HG03025 (cell line): ENCODE results near the gene NPRL2.

Experiments used
- ATAC-seq: cut with Tn5 transposase; IDR thresholded peaks from one replicate; pipeline ENCODE4 v1.9.1; 2021; ENCODE audit warnings: mild to moderate bottlenecking, moderate library complexity; ENCODE audit not compliant: unreplicated experiment, low FRiP score

Gene NPRL2

DNA sequence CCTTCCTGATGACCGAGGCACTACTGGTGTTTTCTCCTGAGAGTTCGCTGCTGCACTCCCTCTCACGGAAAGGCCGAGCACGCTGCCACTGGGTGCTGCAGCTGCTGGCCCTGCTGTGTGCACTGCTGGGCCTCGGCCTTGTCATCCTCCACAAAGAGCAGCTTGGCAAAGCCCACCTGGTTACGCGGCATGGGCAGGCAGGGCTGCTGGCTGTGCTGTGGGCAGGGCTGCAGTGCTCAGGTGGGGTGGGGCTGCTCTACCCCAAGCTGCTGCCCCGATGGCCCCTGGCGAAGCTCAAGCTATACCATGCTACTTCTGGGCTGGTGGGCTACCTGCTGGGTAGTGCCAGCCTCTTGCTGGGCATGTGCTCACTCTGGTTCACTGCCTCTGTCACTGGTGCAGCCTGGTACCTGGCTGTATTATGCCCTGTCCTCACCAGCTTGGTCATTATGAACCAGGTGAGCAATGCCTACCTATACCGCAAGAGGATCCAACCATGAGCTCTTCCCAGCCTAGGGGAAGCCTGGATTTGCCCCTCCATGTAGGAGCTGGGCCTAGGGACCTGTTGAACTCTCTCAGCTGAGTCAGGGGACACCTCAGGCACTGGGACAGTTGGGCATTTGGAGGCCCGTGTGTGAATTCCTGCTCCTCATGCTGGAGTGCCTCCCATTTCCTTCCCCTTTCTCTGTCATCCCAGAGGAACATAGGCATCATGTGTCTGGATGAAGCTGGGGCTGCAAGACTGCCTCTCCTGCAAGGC is 2.9 kb upstream of the NPRL2 start:
- no peak for ATAC-seq

DNA sequence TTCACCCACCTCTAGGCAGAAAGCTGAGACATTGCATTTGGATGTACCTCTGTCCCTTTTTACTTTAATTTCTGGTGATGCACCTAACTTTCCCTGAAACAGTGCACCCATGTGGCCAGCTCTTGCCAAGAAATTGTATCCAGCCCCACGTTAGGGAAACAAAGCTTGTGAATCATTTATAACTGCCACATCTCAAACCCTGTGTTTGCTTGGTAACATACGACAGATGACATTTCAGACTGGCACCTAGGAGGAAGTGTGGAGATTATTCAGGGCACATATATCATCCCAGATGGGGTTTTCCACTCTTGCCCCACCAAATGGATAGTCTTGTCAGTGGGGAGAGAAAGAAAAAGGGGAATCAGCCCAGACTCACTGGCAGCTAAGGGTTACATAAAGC is 2.2 kb upstream of the NPRL2 start:
- ATAC-seq, result no peak

DNA sequence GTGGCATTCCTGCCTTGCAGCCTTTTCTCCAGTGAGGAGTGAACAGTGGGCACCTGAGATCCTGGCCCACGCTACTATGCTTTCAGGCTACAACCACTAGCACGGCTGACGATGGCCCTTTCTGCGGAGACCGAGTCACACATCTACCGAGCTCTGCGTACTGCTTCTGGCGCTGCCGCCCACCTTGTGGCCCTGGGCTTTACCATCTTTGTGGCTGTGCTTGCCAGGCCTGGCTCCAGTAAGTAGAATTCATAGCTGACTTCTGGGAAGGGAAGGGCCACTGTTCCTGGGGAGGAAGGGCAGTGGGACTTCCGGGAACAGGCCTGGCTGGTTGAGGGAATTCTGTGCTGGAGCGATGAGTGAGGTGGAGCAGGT is 735 bp upstream of the NPRL2 start:
- ATAC-seq, result no peak

DNA sequence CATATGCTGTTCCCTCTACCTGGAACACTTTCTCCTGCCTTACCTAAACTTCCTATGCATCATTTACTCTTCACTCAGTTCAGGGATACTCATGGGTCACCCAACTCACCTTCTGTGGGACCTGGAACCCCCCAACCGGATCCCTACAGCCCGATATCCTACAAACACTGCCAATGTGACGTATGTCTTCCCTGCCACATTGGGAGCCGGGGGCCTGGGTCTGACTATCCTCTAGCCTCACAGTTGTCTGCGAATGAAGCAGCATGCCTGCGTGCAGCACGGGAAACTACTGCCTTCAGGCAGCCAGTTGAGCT is 405 bp downstream of the NPRL2 start:
- ATAC-seq, result no peak

DNA sequence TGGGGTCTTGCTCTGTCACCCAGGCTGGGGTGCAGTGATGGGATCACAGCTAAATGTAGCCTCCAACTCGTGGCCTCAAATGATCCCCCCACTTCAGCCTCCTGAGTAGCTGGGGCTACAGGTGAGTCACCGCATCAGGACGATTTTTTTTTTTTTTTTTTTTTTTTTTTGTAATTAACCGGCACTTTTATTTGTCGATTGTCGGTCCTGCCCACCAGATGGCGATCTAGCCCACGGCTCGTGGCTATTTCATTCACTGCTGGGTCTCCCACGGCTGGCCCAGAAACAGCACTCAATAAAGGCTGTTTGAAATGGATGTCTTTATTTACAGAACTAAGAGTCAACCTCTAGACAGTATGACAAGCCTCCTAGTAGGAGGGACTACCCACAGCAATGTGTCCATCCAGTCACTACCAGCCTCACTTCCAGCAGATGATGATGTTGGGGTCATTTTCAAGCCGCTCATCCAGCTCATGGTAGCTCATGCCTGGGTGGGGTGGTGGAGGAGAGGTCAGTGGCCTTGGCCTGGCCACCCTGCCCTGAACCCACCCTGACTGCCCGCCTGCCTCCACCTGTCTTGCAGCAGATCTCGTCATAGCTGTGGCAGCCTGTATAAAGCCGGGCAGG is 3.3 kb downstream of the NPRL2 start:
- ATAC-seq, result no peak

DNA sequence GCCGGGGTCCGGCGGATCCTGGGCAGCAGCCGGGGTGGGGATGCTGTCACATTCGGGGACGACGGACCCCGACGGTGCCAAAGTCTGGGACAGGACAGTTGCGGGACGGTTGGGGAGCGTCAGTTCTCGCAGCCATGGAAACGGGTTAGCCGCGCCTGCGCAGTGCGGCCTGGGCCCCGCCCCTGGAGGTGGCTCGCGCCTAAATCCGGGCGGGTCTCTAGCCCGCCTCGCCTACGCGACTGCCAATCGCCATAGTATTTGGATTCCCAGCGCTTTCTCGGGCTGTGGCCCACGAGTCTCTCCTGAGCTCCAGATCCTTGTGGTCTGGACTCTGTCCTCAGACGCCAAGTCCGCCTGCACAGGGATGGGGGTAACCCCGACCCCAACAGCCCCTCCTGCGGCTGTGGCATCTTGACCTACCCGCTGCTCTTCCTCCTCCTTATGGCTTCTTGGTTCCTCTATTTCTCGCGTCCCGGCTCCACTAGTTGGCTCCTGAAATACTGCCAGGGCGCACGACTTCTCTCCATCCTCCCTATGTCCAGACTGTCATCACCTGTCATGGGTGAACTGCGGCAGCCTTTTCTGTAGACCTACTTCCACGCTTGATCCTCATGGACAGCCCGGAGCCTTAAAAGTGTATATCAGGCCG is 4.9 kb downstream of the NPRL2 start, which contains the start of gene ZMYND10:
TSS of gene ZMYND10 (minus strand) at position 147 of the 649 bp plus-strand sequence. CDS start 153 bp downstream, outside the sequence.
- ATAC-seq, result no peak

DNA sequence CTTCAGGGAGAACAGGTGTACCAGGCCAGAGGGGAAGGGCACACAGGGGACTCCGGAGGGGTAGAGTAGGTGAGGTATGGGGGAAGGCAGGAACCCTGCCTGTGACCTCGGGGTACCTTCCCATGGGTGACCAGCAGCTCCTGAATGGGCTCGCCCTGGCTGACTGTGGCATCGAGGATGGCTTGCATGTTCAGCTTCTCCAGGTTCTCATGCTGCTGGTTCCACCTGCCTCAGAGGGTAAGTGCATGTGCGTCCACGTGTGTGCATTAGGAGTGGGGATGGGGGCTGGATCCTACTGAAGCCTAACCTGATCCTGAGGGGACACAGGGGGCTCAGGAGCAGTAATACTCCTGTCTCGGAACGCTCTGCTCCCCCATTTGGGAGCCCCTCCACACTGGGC is 5.6 kb downstream of the NPRL2 start:
- ATAC-seq, result no peak

DNA sequence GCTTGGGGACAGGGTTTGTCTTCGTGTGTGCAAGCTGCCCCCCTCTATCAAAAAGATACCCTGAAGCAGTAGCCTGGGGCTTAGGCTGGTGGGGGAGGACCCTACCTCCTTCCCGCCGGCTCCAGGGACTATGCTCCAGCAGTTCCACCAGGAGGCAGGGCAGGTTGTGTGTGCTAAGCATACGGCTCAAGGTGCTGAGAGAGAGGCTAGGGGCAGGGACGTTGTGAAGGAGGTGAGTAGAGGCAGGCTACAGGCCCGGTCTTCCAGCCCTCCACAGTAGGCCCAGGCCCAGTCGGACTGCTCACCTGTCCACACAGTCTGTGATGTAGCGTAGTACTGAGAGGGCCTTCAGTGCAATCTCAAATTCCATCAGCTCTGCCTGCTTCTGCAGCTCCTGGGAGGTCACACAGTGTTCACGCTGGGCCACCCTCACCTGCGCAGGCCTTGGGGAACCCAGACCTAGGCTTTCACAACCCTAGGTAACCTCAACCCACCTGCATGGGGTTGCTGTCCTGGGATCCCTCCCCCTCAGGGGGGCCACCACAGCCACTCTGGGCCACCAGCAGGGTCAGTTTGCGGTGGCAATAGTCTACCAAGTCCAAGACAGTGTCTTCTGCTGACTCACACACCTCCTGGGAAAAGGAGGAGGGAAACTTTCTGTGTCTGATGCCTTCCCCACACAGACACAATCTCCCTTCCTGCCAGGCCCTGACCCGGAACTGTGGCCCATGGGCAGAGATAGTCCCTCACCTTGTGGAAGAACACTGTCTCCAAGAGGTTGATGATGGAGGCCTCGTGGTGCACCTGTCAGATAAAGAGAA is 7.6 kb downstream of the NPRL2 start:
- no peak for ATAC-seq

DNA sequence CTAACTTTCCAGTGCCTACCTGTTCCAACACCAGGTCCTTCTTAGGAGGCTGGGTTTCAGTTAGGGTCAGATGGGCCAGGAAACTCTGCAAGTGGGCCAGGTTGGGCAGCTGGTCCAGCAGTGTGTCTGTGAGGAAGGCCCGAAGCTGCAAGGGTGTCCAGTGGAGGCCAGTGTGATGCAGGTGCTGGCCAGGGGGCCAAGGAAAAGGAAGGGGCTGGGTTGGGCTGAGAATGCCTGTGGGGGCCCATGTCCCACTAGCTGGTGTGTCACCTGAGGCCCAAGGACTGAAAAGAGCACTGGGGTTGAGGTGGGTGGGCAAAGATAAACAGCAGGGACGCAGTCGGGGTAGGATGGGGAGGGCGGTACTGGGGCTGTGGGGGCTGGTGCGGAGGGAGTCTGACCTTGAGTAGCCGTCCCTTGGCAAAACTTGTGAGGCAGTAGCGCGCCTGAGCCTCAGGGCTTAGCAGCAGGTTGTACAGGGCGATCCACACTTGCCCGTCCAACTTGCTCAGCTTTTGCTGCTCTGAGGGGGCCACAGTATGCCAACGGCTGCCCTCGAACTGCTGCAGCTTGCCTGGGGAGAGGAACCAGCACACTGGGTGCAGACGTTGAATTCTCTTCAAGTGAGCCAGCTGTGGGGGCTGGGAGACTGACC is 8.5 kb downstream of the NPRL2 start:
- no peak for ATAC-seq

DNA sequence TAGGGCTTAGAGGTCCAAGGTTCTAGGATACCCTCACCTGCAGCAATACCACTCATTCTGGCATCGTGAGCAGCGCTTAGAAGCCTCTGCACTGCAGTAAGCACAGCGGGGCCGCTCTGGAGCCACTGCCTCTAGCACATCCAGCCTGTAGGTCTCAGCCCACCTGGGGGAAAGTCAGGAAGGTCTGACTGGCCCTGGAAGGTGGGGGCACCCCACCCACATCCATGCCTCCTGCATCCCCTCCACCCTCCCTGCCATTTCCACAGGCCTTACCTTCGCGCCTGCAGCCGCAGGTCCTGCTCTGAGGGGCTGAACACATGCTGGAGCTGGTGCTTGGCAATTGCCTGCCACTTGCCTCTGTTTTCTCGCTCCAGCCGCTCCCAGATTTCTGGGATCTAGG is 9.0 kb downstream of the NPRL2 start:
- no peak for ATAC-seq

DNA sequence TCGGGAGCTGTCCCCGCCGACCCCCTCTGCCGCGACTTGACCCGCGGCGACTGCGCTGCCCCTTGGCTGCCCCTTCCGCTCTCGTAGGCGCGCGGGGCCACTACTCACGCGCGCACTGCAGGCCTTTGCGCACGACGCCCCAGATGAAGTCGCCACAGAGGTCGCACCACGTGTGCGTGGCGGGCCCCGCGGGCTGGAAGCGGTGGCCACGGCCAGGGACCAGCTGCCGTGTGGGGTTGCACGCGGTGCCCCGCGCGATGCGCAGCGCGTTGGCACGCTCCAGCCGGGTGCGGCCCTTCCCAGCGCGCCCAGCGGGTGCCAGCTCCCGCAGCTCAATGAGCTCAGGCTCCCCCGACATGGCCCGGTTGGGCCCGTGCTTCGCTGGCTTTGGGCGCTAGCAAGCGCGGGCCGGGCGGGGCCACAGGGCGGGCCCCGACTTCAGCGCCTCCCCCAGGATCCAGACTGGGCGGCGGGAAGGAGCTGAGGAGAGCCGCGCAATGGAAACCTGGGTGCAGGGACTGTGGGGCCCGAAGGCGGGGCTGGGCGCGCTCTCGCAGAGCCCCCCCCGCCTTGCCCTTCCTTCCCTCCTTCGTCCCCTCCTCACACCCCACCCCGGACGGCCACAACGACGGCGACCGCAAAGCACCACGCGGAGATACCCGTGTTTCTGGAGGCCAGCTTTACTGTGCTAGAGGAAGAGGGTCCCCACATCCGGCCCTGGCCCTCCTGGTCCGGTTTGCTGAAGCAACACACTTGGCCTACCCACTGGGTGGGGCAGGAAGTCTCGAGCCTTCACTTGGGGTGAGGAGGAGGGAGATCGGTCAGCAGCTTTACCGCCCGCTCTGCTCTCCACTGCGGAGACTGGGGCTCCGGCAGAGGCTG is 9.9 kb downstream of the NPRL2 start, which contains the start of gene RASSF1:
TSS of gene RASSF1 (minus strand) at position 389 of the 882 bp plus-strand sequence. CDS start at position 358, 31 bp downstream.
- no peak for ATAC-seq

DNA sequence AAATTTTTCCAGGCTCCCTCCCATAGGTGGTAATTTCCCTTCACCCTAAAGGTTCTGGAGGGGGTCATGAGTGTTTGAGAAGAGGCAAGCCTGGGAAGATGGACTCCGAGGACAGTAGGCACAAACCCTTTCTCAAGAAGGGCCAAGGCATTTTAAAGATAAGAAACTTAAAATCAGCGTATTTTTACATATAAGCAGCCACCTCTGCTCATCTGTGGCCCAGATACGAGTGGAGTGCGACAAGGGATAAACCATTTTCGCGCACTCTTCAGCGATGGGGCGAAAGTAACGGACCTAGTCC is 10.5 kb downstream of the NPRL2 start:
- ATAC-seq, result no peak

DNA sequence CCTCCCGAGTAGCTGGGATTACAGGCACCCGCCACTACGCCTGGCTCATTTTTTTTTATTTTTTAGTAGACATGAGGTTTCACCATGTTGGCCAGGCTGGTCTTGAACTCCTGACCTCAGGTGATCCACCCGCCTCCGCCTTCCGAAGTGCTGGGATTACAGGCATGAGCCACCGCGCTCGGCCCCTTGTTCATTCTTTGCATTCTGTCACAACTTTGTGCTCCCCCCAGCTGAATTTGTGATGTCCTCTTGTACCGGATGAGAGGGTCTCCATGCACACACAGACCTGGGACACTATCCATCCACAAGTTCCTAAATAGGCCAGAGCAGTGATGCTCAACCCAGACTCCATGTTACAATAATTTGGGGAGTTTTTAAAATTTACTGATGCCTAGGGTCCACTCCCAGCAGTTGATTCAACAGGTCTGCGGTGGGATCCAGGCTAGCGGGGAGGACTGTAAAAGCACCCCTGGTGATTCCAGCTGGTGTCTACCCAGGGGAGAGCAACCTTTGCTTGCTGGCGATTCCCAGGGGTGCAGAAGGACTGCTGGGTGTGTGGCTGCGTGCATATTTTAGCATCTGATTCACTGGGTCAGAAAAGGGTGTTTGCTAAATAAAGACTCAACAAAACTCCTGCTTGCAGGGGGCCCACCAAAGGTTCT is 11.0 kb downstream of the NPRL2 start:
- ATAC-seq, result no peak

DNA sequence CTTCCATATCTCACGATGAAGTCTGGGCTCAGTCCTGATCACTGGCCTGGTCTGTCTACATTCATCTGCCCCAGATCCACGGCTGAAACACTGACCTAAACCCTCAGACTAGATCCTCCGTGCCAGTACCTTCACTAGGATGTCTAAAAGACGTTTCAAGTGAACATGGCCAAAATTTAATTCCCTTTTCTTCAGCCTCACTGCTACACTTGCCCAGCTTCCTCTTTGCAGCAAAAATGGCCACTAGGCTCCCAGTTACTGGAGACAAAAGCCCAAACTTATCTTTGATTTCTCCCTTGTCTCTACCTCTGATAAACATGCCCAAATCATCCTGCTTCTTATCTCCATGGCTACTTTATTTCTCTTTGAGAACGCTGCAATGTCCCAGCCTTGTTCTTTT is 11.6 kb downstream of the NPRL2 start:
- no peak for ATAC-seq

DNA sequence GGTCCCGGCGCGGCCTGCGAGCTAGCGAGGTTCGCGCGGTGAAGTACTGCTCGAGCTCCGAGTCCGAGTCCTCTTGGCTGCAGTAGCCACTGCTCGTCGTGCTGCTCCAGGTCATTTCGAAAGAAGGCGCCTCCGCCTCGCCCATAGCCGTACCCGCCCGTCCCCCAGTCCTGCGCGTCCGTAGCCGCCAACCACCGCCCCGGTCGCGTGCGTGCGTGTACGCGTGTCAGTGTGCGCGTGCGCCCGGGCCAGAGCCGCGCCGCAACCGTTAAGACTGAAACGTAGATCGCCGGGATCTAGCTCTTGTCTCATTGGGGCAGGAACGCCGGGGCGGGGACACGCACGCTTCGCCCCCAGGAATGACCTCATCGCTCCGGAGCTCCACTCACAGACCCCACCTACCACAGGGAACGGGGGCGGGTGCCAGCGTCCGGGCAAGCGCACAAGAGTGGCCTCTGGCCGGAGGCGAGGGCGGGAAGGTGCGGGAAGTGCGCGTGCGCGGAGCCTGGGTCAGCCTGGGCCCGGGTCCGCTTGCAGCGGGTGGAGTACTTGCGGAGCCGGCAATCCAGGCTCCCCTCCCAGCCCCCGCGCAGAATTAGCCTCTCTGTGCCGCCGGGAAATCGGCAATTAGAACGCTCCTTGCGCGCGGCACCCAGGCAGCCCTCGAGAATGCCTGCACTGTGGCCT is 13.3 kb downstream of the NPRL2 start:
- ATAC-seq, result peak; percentile 61

DNA sequence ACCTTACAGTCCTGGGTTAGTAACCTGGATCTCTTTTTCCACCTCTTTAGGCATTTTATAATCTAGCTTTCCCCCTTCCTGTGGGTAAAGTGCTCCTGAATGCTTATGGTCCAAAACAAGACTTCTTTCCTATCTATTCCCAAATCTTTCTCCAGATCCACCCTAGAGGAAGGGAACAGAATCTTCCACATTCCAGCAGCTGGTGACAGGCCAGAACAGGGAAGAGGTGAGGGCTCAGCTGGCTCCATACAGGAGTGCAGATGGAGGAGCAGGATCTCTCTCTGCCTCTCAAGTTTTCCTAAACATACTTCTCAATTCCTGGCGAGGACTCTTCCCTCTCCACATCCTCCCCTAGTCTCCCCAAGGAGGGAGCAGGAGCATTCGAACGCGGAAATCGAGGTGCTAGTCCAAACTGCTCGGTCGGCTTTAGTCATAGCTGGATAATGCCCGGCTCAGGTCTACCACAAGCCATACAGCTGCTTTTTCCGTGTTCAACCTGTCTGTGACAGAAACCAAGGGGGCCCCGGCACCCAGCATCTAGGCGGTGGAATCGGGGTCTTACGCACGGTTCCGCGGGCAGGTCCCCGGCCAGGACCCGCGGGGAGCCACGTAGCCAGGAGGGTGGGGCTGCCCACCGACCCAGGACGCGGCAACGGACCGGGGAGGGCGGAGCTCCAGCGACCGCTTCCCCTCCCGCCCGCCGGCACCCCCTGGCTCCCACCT is 14.0 kb downstream of the NPRL2 start:
- peak; percentile 33 for ATAC-seq

DNA sequence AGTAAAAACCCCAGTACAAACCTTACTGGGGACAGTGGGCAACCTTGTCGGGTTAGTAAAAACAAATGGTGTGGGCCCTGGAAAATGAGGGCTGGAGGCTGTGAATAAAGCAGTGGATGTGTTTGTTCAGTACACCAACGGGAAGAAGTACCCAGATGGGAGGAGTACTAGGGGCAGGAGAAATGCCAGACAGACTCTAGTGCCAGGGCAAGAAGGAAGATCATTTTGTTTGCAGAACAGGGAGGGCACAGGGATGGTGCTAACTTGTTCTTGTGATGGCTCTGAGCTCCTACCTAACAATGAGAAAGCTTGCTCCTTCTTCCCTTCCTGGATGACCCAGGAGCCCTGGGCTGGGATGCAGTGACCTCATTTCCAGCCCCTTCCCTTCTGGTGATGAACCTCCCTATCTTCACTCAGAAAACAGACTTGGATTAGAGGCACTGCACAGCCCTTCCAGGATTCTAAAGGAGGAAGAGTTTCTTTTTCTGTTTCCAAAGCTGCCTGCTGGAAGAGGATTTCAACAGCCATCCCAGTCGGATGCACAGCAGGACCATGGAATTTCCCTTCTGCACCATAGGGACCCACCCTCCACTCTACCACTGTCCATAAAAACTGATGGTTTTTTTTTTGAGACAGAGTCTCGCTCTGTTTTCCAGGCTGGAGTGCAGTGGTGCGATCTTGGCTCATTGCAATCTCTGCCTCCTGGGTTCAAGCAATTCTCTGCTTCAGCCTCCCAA is 16.1 kb downstream of the NPRL2 start:
- no peak for ATAC-seq
